Trophoblast cell (in vitro differentiated cells and primary cell): ENCODE measurements around the gene SYT15.
"Not testable (repeated sequence)": the region's sequence is repeated elsewhere in the genome, so short reads cannot be mapped to it uniquely, and the experiment has no call there.

Experiments
- DNase-seq, 2 donors: peaks; one replicate each; pipeline ENCODE4 v3.0.0-alpha.2; 2016
- H2AFZ ChIP-seq: 2 replicates; pipeline ENCODE4 v1.6.1; 2013; ENCODE audit warnings: low read length, moderate library complexity, mild to moderate bottlenecking; ENCODE audit not compliant: insufficient read depth, poor library complexity
- H2AK5ac ChIP-seq: 2 replicates; pipeline ENCODE4 v1.6.1; 2013; ENCODE audit warnings: mild to moderate bottlenecking, low read length
- H2BK120ac ChIP-seq: 2 replicates; pipeline ENCODE4 v1.6.1; 2013; ENCODE audit warnings: low read length, mild to moderate bottlenecking, moderate library complexity; ENCODE audit not compliant: insufficient read depth, poor library complexity
- H2BK12ac ChIP-seq: 2 replicates; pipeline ENCODE4 v1.6.1; 2013; ENCODE audit warnings: mild to moderate bottlenecking, low read length, moderate library complexity
- H2BK5ac ChIP-seq: 2 replicates; pipeline ENCODE4 v1.6.1; 2013; ENCODE audit warnings: low read length, low read depth, moderate library complexity, mild to moderate bottlenecking; ENCODE audit not compliant: poor library complexity
- H3K14ac ChIP-seq: 2 replicates; pipeline ENCODE4 v1.6.1; 2013; ENCODE audit warnings: mild to moderate bottlenecking, low read length
- H3K18ac ChIP-seq: 2 replicates; pipeline ENCODE4 v1.6.1; 2013; ENCODE audit warnings: mild to moderate bottlenecking, low read length
- H3K23ac ChIP-seq: 2 replicates; pipeline ENCODE4 v1.6.1; 2013; ENCODE audit warnings: low read length
- H3K27ac ChIP-seq: 2 replicates; pipeline ENCODE4 v1.5.1; 2013; ENCODE audit warnings: low read depth, mild to moderate bottlenecking, inconsistent platforms, low read length, moderate library complexity
- H3K27me3 ChIP-seq: 2 replicates; pipeline ENCODE4 v1.6.1; 2013; ENCODE audit warnings: inconsistent platforms, mild to moderate bottlenecking, low read length, moderate library complexity; ENCODE audit not compliant: insufficient read depth
- H3K36me3 ChIP-seq, 2 experiments: 1 replicate in 1 of 2; 2 replicates in 1 of 2; pipeline ENCODE4 v1.6.1; 2013; ENCODE audit warnings: low read length in 2 of 2, mild to moderate bottlenecking in 2 of 2, moderate library complexity in 1 of 2; ENCODE audit not compliant: insufficient read depth in 2 of 2, control insufficient read depth in 1 of 2
- H3K4ac ChIP-seq: 2 replicates; pipeline ENCODE4 v1.6.1; 2013; ENCODE audit warnings: low read depth, mild to moderate bottlenecking, low read length, moderate library complexity
- H3K4me1 ChIP-seq, 2 experiments: 1 replicate in 1 of 2; 2 replicates in 1 of 2; pipeline ENCODE4 v1.6.1; 2013; ENCODE audit warnings: low read length in 2 of 2, mild to moderate bottlenecking in 2 of 2, moderate library complexity in 1 of 2; ENCODE audit not compliant: insufficient read depth in 2 of 2, control insufficient read depth in 1 of 2
- H3K4me2 ChIP-seq: 2 replicates; pipeline ENCODE4 v1.6.1; 2013; ENCODE audit warnings: inconsistent platforms, mild to moderate bottlenecking, low read length, moderate library complexity
- H3K4me3 ChIP-seq: 2 replicates; pipeline ENCODE4 v1.5.1; 2013; ENCODE audit warnings: mild to moderate bottlenecking, low read depth, low read length, inconsistent platforms
- H3K79me1 ChIP-seq: one replicate; pipeline ENCODE4 v1.6.1; 2013; ENCODE audit warnings: low read length
- H3K79me2 ChIP-seq: 2 replicates; pipeline ENCODE4 v1.6.1; 2013; ENCODE audit warnings: low read length, mild to moderate bottlenecking; ENCODE audit not compliant: control insufficient read depth, insufficient read depth, poor library complexity
- H3K9ac ChIP-seq: 2 replicates; pipeline ENCODE4 v1.6.1; 2013; ENCODE audit warnings: mild to moderate bottlenecking, low read length
- H3K9me3 ChIP-seq: 2 replicates; pipeline ENCODE4 v1.6.1; 2013; ENCODE audit warnings: low read depth, mild to moderate bottlenecking, control low read depth, inconsistent platforms, low read length; ENCODE audit not compliant: insufficient read depth
- H4K12ac ChIP-seq: 2 replicates; pipeline ENCODE4 v1.6.1; 2013; ENCODE audit warnings: low read depth, mild to moderate bottlenecking, low read length, moderate library complexity
- H4K8ac ChIP-seq: 2 replicates; pipeline ENCODE4 v1.6.1; 2013; ENCODE audit warnings: low read depth, mild to moderate bottlenecking, low read length, moderate library complexity
- H4K91ac ChIP-seq: one replicate; pipeline ENCODE4 v1.6.1; 2013; ENCODE audit warnings: low read depth, mild to moderate bottlenecking, low read length, moderate library complexity
- WGBS: extraction: QIAGEN DNeasy Blood & Tissue Kit; methylation state at CpG from one replicate; pipeline ENCODE4 v1.1.7; 2013; ENCODE audit warnings: missing lambda C conversion rate; ENCODE audit not compliant: insufficient read length, insufficient coverage; ENCODE audit errors: extremely low coverage; 5-methylcytosine and 5-hydroxymethylcytosine counted together

The SYT15 gene

DNA sequence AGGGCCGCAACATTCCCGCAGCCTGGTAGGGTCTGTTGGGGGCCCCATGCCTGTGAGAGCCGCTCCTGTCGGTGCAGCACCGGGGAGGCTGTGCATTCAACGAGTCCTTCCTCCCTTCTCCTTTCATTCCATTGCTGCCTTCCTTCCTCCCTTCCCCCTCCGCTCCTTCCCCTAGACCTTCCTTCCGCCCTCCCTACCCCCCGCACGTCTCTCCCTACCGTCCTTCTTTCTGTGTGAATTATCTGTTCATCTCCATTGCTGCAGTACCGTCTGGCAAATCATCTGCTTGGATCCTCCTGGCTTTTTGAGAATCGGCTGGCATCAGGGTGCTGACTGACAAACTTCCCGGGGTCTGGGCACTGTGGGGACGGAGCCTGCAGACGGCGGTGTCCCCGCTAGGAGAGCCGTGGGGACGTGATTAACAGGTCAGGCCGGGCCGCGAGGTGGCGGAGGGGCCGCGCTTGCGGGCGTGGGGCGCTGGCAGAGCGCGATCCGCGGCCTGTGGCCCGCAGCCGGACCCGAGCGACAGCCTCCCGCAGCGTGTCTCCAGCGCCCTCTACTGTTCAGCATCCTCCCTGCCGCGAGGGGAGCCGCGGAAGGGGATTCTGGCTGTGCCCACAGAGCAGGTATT is 18.8 kb downstream of the SYT15 start:
- H3K14ac ChIP-seq, H3K4ac ChIP-seq, H2AK5ac ChIP-seq, H2BK5ac ChIP-seq, H3K27me3 ChIP-seq, H4K8ac ChIP-seq, H4K12ac ChIP-seq, H3K9me3 ChIP-seq, H3K79me2 ChIP-seq, H3K18ac ChIP-seq, H2AFZ ChIP-seq, H3K4me1 ChIP-seq, H3K9ac ChIP-seq, H3K79me1 ChIP-seq, H2BK12ac ChIP-seq, H2BK120ac ChIP-seq, DNase-seq, H3K23ac ChIP-seq, H3K36me3 ChIP-seq, H3K4me3 ChIP-seq: not testable (repeated sequence)
- Histone ChIP-seq H3K4me2 (peak overlapping the region; percentile 60), H3K27ac (peak overlapping the region; percentile 76), H4K91ac (peak overlapping the region; percentile 37)
- no CpG with 5 or more reads among the region's 44 CpGs for WGBS

DNA sequence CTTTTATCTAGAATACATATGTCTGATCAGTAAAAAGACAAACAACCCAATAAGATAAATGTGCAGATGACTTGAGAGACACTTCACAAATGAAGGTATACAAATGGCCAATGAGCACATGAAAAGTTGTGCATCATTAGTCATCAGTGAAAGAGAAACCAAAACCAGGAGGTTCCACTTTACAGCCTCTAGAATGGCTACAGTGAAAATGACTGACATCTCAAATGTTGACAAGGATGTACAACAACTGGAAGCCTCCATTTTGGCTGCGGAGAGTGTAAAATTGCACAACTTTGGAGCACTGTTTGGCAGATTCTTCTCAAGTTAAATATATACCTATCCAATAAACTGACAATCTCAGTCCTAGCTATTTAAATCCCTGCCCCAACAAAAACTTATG is 21.6 kb downstream of the SYT15 start:
- not testable (repeated sequence) for H3K14ac ChIP-seq, H3K79me1 ChIP-seq, H3K4ac ChIP-seq, H4K8ac ChIP-seq, H3K36me3 ChIP-seq, H3K18ac ChIP-seq, H2AFZ ChIP-seq, H4K12ac ChIP-seq, H3K27ac ChIP-seq, H3K4me1 ChIP-seq, H3K9me3 ChIP-seq, H3K4me2 ChIP-seq, DNase-seq, H2AK5ac ChIP-seq, H3K23ac ChIP-seq, H2BK5ac ChIP-seq, H2BK12ac ChIP-seq, H3K9ac ChIP-seq, H3K79me2 ChIP-seq, H3K4me3 ChIP-seq, H2BK120ac ChIP-seq, H4K91ac ChIP-seq, H3K27me3 ChIP-seq
- no CpG with 5 or more reads among the region's 1 CpG for WGBS

DNA sequence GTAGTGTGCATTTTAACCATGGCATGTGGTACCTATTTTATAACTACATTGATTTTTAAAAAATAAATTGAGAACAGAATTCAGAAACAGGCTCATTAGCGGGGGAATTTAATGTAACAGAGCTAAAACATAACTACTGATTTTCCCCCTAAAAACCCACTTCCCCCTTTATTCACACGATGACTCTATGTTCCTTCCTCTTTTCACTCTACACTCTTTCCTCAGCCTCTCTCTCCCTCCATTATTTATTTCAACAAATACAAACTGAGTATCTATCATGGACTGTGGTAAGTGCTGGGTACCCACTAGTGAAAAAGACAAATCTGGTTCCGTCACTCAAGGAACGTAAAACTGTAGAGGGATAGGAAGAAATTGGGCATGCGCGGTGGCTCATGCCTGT is 36.6 kb downstream of the SYT15 start:
- H4K91ac ChIP-seq, H2AK5ac ChIP-seq, H2AFZ ChIP-seq, H3K9me3 ChIP-seq, H3K36me3 ChIP-seq, H3K4me1 ChIP-seq, H3K4me3 ChIP-seq, H3K4me2 ChIP-seq, H3K14ac ChIP-seq, H4K12ac ChIP-seq, H3K23ac ChIP-seq, H3K27ac ChIP-seq, H2BK120ac ChIP-seq, H3K9ac ChIP-seq, H2BK5ac ChIP-seq, H3K27me3 ChIP-seq, H3K79me1 ChIP-seq, H3K18ac ChIP-seq, H4K8ac ChIP-seq, H2BK12ac ChIP-seq, H3K4ac ChIP-seq, H3K79me2 ChIP-seq, DNase-seq: not testable (repeated sequence)
- WGBS, result no CpG with 5 or more reads among the region's 6 CpGs

DNA sequence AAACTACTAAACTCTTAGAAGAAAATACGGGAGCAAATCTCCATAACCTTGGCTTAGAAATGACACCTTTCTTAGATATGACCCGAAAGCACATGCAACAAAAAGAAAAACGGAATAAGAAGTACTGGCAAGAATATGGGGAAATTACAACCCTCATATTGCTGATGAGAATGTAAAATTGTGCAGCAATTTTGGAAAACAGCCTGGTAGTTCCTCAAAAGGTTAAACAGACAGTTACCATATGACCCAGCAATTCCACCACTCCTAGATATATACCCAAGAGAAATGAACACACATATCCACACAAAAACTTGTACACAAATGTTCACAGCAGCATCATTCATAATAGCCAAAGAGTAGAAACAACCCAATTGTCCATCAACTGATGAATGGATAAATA is 37.3 kb downstream of the SYT15 start:
- H3K27ac ChIP-seq, H4K91ac ChIP-seq, H3K36me3 ChIP-seq, H3K4me2 ChIP-seq, H3K79me2 ChIP-seq, H3K14ac ChIP-seq, H4K8ac ChIP-seq, H2BK5ac ChIP-seq, H3K4ac ChIP-seq, H2BK12ac ChIP-seq, H3K79me1 ChIP-seq, H3K23ac ChIP-seq, H3K4me1 ChIP-seq, H2BK120ac ChIP-seq, H2AFZ ChIP-seq, H3K4me3 ChIP-seq, DNase-seq, H4K12ac ChIP-seq, H3K27me3 ChIP-seq, H3K18ac ChIP-seq, H3K9ac ChIP-seq, H2AK5ac ChIP-seq, H3K9me3 ChIP-seq: not testable (repeated sequence)
- no CpG with 5 or more reads among the region's 3 CpGs for WGBS
